SU-DHL-6 (cell line): ENCODE data around the gene KIAA0040.

ENCODE experiments used
- CTCF ChIP-seq: fragments of 200-600 bp; sonication (generic); IDR thresholded peaks from one replicate; pipeline ENCODE4 v1.5.1; 2017; ENCODE audit warnings: antibody characterized with exemption, mild to moderate bottlenecking, low read length, moderate library complexity; ENCODE audit not compliant: insufficient read depth, poor library complexity, severe bottlenecking
- EZH2phosphoT487 ChIP-seq: fragments of 200-600 bp; sonication (generic), shearing (Covaris generic); conservative IDR thresholded peaks from 2 replicates; pipeline ENCODE4 v1.6.1; 2018; ENCODE audit warnings: mild to moderate bottlenecking, antibody characterized with exemption, low read length, moderate library complexity, mixed read lengths

DNA sequence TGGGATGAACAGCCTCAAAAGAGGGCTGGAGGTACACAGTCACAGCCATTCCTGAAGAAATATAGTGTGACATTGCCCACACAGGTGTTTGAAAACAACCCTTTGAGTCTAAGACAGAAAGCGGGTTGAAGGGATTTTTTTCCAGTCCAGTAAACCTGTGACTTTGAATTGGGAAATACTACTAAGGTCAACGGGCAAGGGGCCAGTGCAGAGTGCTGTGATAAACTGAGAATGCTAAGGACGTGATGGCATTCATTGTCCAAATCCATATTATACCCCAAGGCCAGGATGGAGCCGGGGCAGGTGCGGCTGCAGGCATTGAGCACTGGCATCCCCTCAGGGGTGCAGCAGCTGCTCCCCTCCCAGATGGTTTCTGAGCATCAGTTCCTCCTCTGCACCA, 36.6 kb downstream of the KIAA0040 start:
- TF ChIP-seq CTCF (no peak), EZH2phosphoT487 (no peak)
